HG03095 (cell line): Measurements from ENCODE around the gene UNC79.

Source experiments
- ATAC-seq: cut with Tn5 transposase; IDR thresholded peaks from one replicate; pipeline ENCODE4 v1.9.1; 2021; ENCODE audit warnings: moderate library complexity; ENCODE audit not compliant: unreplicated experiment

Gene UNC79

DNA sequence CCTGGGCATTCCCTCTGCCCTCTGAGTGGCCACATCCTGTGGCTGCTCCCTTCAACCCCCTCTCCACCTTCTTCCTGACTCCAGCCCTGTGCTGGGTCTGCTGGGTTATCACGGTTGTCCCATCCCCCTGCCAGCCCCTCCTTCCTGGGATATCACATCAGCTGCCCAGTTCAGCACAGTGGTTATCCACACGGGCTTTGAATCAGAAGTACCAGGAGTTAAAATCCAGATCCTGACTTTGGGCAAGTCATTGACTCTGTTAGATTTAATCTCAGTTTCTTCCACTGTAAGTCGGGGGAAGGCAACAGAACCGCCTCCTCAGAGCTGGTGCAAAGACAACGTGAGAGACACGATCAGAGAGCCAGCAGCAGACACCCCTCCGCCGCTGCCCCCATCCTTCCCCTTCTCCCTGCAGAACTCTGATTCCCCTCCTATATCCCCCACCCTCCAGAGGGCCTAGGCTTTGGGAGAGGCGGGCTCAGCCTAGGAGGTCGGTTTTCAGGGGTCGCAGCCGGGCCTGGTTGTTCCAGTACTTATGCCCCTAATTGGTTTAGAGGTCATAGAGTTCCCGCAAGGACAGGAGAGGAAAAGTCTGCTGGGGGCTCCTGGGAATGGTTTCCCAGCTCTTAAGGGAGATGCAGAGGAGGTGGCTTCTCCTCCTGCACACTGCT lies 315.0 kb downstream of the UNC79 start:
- no peak for ATAC-seq

DNA sequence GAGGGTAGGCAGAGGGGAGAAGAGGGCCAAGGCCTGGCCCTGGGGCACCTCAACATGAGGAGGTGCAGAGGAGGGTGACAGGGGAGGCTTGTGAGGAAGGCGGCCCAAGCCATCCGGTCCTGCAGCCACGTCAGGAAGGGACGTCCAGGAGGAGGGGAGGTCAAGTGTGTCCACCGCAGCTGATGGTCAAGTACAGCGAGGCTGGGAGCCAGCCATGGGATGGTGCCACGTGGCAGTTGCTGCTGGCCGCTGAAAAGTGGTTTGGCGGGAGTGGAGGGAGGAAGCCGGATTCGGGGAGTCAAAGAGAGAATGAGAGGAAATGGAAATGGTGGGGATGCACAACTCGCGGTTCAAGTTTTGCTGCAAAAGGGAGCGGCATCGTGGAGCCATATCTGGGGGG lies 316.4 kb downstream of the UNC79 start:
- no peak for ATAC-seq

DNA sequence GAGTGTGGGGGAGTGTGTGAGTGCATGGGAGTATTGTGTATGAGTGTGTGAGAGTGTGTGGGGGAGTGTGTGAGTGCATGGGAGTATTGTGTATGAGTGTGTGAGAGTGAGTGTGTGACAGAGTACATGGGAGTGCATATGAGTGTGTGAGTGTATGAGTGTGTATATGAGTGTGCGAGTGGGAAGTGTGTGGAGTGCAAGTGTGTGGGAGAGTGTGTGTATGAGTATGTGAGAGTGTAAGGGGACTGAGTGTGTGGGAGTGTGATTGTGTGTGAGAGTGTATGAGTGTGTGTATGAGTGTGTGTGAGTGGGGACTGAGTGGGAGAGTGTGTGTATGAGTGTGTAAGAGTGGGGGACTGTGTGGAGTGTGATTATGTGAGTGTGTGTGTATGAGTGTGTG lies 316.8 kb downstream of the UNC79 start:
- ATAC-seq, result no peak

DNA sequence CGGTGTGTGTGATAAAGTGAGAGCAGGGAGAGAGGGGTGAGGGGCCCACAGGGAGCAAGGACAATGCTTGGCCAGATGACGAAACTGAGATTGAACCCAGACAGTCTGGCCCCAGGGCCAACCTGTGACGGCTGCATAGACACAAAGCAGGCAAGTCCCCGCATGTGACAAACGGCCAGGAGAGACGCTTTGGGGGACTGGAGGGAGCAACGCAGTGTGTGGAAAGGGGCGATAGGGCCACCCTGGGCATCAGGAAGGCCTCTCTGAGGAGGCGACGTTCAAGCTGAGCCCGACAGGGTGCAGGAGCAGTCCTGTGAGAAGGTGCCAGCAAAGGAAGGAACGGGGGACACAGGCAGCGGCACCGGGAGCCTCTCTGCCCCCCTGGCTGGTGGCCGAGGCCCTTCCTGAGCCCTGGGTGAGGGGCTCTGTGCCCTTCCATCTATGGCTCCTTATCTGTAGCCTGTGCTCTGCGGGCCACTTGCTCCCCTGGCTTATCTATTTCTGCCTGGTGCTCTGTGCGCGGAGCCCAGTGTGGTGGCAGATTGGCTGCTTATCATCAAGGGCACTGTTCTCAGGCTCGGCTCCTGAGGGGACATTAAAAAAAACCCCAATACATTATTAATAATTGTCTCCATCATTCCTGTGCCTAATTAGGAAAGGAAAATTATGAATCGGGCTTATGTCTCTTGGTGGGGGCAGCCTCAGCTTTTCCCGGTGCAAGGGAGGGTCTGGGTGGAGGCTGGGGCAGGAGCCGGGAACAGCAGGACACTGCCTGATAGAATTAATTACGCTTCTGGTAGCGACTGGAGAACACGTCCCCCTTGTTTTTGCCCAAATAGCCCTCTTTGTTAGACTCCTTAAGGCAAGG lies 317.7 kb downstream of the UNC79 start:
- no peak for ATAC-seq

DNA sequence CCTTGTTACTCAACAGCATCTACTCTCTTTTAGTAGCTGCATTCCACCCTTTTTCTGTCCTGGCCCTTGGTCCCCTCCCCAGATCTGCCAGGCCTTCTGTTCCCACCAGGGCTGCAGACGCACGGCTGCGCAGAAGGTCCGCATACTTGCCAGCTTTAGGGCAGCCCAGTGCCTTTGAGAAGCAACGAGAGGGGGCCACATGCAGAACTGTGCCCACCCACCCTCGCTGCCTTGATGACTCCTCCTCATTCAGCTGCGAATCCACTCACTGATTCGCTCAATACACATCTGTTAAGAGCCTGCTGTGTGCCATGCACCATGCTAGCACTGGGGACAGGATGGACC lies 318.3 kb downstream of the UNC79 start:
- ATAC-seq, result no peak

DNA sequence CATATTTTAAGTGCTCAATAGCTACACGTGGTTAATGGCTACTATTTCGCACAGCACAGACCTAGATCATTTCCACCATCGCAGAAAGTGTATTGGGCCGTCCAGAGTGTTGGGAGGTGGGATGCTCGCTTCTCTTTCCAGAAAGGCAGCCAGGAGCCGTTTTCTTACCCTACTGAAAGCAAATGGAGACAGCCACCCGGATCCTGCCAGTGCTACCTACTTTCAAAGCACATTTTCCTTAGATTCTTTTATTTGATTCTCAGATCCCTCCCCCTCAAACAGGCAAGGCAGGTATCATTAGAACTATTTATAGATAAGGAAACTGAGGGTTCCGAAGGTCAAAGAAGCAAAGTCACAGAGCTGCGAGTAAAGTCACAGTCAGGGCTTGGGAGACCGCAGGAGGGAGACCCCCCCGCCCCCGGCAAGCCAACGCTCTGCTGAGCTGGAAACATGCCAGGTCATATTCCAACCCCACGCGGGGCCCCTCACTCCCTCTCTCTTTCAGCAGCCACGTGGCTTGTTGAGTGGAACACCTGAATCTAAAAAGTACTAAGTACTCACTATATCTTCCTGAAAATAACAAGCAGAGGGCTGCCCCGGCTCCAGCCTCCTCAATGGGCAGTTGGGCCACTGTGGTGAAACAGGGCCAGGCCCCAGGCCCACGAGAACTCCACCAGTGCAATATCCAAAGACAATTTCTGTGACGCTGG lies 321.4 kb downstream of the UNC79 start:
- no peak for ATAC-seq

DNA sequence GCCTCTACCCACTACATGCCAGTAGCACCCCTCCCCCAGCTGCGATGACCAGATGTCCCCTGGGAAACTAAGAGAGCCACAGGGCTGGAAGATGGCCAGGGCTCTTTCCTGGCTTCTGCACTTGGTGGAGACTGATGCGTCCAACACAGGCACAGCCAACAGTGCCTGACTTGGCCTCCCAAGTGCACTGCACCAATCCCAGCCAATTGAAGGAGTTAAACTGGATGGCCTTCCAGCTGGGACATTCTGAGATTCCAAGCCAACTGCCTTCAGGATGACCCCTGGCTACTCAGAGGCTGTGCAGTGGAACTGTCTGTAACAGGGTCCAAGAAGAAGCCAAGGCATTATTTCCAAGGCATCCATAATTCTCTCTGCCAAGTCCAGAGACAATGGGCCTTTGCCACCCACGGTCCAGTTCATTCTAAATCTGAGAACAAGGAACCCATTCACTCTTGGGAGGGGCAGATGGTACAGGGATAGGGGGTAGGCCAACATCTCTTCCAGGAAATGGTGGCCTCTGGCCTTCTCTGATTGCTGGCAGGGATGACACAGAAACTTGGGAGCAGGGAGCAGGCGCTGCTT lies 322.3 kb downstream of the UNC79 start:
- ATAC-seq, result no peak

DNA sequence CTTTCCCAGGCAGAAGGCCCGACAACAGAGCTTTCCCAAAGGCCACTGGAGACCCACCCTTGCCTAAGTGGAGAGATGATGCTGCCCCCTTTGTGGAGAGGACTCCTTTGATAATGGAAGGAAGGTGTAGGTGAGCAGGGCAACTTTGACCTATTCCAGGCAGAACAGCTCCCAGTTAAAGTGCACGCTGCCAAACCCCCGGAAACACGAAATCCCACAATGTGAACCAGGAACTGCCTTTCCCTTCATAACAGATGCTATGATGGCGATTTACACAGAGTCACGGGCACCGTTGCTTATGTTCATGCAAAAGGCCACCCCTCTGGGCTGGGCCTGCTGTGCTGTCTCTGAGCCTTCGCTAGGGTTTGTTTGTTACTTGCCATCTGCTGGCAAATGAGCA lies 322.9 kb downstream of the UNC79 start:
- no peak for ATAC-seq

DNA sequence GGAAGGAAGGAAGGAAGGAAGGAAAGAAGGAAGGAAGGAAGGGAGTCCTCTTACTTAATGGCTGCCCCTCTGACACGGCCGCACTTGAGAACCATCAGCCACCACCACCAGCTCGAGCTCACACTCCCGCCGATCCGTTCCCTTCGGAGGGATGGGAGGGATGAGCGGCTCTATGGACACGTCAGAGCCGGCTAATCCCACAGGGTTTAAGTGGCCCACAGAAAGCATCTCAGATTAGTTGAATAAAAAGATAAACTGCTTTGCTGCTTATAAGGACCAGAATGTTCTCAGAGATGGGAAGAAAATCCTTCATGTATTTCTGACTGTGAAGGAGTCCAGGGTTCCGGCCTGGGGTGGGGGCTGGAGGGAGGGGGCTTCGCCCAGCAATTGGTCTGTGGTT lies 326.5 kb downstream of the UNC79 start:
- ATAC-seq, result no peak
